Muscle layer of duodenum (tissue), 2 donors: ENCODE measurements around the gene SYT14.
"Not testable (repeated sequence)": the region's sequence is repeated elsewhere in the genome, so short reads cannot be mapped to it uniquely, and the experiment has no call there.

Experiments
- H3K27ac ChIP-seq: one replicate; pipeline ENCODE4 v1.7.0; 2013; ENCODE audit warnings: mild to moderate bottlenecking, low read length
- H3K27me3 ChIP-seq: one replicate; pipeline ENCODE4 v1.7.0; 2013; ENCODE audit warnings: low read depth, mild to moderate bottlenecking, control low read depth, low read length
- H3K36me3 ChIP-seq, 2 donors: one replicate each; pipeline ENCODE4 v1.7.0; 2013; ENCODE audit warnings: low read length in 2 of 2, control low read depth in 1 of 2, mild to moderate bottlenecking in 1 of 2; ENCODE audit not compliant: insufficient read depth in 2 of 2, control insufficient read depth in 1 of 2
- H3K4me1 ChIP-seq, 2 donors: one replicate each; pipeline ENCODE4 v1.7.0; 2013; ENCODE audit warnings: low read length in 2 of 2, mild to moderate bottlenecking in 2 of 2, control low read depth in 1 of 2, moderate library complexity in 1 of 2; ENCODE audit not compliant: insufficient read depth in 2 of 2, control insufficient read depth in 1 of 2
- H3K4me3 ChIP-seq, 2 donors: one replicate each; pipeline ENCODE4 v1.7.0; 2013; ENCODE audit warnings: low read length in 2 of 2, low read depth in 1 of 2, mild to moderate bottlenecking in 1 of 2
- H3K9me3 ChIP-seq, 2 donors: one replicate each; pipeline ENCODE4 v1.7.0; 2013; ENCODE audit warnings: low read length in 2 of 2, control low read depth in 1 of 2, mild to moderate bottlenecking in 1 of 2; ENCODE audit not compliant: control insufficient read depth in 1 of 2
- donor health status: healthy.

The SYT14 gene

GRCh38 chr1:209901211-209901610, 36.8 kb upstream of the SYT14 start:
- Histone ChIP-seq H3K36me3 (no peaks in the 10 kb centered on the region), H3K4me3 (no peak overlapping the region), H3K27me3 (no peaks in the 10 kb centered on the region), H3K9me3 (peaks cover 0 to 5% of the 10 kb centered on the region in 2 donors), H3K4me1 (no peaks in the 10 kb centered on the region), H3K27ac (no peak overlapping the region)

- H3K4me3 ChIP-seq, H3K27me3 ChIP-seq, H3K27ac ChIP-seq, H3K4me1 ChIP-seq, H3K9me3 ChIP-seq, H3K36me3 ChIP-seq: not testable (repeated sequence)
Measured at GRCh38 chr1:209904774-209905173, 33.2 kb upstream of the SYT14 start.

GRCh38 chr1:209911746-209912145, 26.3 kb upstream of the SYT14 start:
- no peaks in the 10 kb centered on the region for H3K4me1 ChIP-seq
- no peak overlapping the region for H3K27ac ChIP-seq
- no peaks in the 10 kb centered on the region for H3K27me3 ChIP-seq
- no peak overlapping the region for H3K4me3 ChIP-seq
- no peaks in the 10 kb centered on the region for H3K9me3 ChIP-seq
- no peaks in the 10 kb centered on the region for H3K36me3 ChIP-seq

GRCh38 chr1:209912306-209912705, 25.7 kb upstream of the SYT14 start:
- Histone ChIP-seq H3K36me3 (no peaks in the 10 kb centered on the region), H3K27me3 (no peaks in the 10 kb centered on the region), H3K4me3 (no peak overlapping the region), H3K27ac (no peak overlapping the region), H3K4me1 (no peaks in the 10 kb centered on the region), H3K9me3 (no peaks in the 10 kb centered on the region)

GRCh38 chr1:209919637-209920036, 18.4 kb upstream of the SYT14 start:
- H3K9me3 ChIP-seq, H3K27me3 ChIP-seq, H3K4me3 ChIP-seq, H3K36me3 ChIP-seq, H3K4me1 ChIP-seq, H3K27ac ChIP-seq: not testable (repeated sequence)

- Histone ChIP-seq H3K36me3 (no peaks in the 10 kb centered on the region), H3K27me3 (no peaks in the 10 kb centered on the region), H3K4me3 (no peak overlapping the region), H3K4me1 (no peaks in the 10 kb centered on the region), H3K9me3 (no peaks in the 10 kb centered on the region), H3K27ac (no peak overlapping the region)
Measured at GRCh38 chr1:209920844-209921243, 17.2 kb upstream of the SYT14 start.

GRCh38 chr1:209924390-209924789, 13.6 kb upstream of the SYT14 start:
- Histone ChIP-seq H3K27ac (no peak overlapping the region), H3K36me3 (no peaks in the 10 kb centered on the region), H3K27me3 (no peaks in the 10 kb centered on the region), H3K4me3 (no peak overlapping the region), H3K9me3 (no peaks in the 10 kb centered on the region), H3K4me1 (no peaks in the 10 kb centered on the region)

GRCh38 chr1:209926045-209926444, 12.0 kb upstream of the SYT14 start:
- Histone ChIP-seq H3K36me3 (no peaks in the 10 kb centered on the region), H3K4me3 (no peak overlapping the region), H3K4me1 (no peaks in the 10 kb centered on the region), H3K27ac (no peak overlapping the region), H3K9me3 (no peaks in the 10 kb centered on the region), H3K27me3 (no peaks in the 10 kb centered on the region)

- Histone ChIP-seq H3K27me3 (no peaks in the 10 kb centered on the region), H3K4me3 (no peak overlapping the region), H3K9me3 (no peaks in the 10 kb centered on the region), H3K27ac (no peak overlapping the region), H3K4me1 (no peaks in the 10 kb centered on the region), H3K36me3 (no peaks in the 10 kb centered on the region)
Measured at GRCh38 chr1:209927466-209927865, 10.6 kb upstream of the SYT14 start.

GRCh38 chr1:209929751-209930150, 8.3 kb upstream of the SYT14 start:
- no peak overlapping the region for H3K27ac ChIP-seq
- H3K9me3 ChIP-seq: no peaks in the 10 kb centered on the region
- H3K27me3 ChIP-seq: no peaks in the 10 kb centered on the region
- no peaks in the 10 kb centered on the region for H3K36me3 ChIP-seq
- H3K4me1 ChIP-seq: no peaks in the 10 kb centered on the region
- H3K4me3 ChIP-seq: no peak overlapping the region

GRCh38 chr1:209931141-209931540, 6.9 kb upstream of the SYT14 start:
- Histone ChIP-seq H3K4me1 (no peaks in the 10 kb centered on the region), H3K27ac (no peak overlapping the region), H3K36me3 (no peaks in the 10 kb centered on the region), H3K9me3 (no peaks in the 10 kb centered on the region), H3K27me3 (no peaks in the 10 kb centered on the region), H3K4me3 (no peak overlapping the region)

- H3K27me3 ChIP-seq: no peaks in the 10 kb centered on the region
- no peaks in the 10 kb centered on the region for H3K36me3 ChIP-seq
- H3K4me3 ChIP-seq: no peak overlapping the region
Measured at GRCh38 chr1:209936125-209936524, 1.9 kb upstream of the SYT14 start.

More at GRCh38 chr1:209936125-209936524, 1.9 kb upstream of the SYT14 start:
- Histone ChIP-seq H3K27ac (no peak overlapping the region), H3K9me3 (no peaks in the 10 kb centered on the region), H3K4me1 (peaks cover 0 to 3% of the 10 kb centered on the region in 2 donors)
